K562 (cell line): ENCODE data around the gene RNF25. TPM values are rescaled to one million over a fixed set of nuclear protein-coding genes. Genes with fewer than 3 reads are reported as not detected.

ENCODE experiments used
- CC2D1A ChIP-seq: fragments of 450-650 bp; IDR thresholded peaks from 2 replicates; pipeline ENCODE4 v1.6.1; 2017; ENCODE audit warnings: mild to moderate bottlenecking
- CTCF ChIP-seq, 3 experiments: IDR thresholded peaks in 2 of 3; conservative IDR thresholded peaks in 1 of 3; 2 replicates each; pipeline ENCODE4 v1.5.1; 2011 to 2012; ENCODE audit warnings: low read length in 3 of 3, mild to moderate bottlenecking in 3 of 3, control low read depth in 2 of 3, improper control_type of control experiment in 1 of 3, inconsistent platforms in 1 of 3, low read depth in 1 of 3, mixed read lengths in 1 of 3, moderate library complexity in 1 of 3; ENCODE audit not compliant: insufficient read depth in 2 of 3
- DEAF1 ChIP-seq: fragments of 450-650 bp; formaldehyde crosslinking; IDR thresholded peaks from 2 replicates; pipeline ENCODE4 v1.4.0; 2020; ENCODE audit warnings: mild to moderate bottlenecking, moderate library complexity
- E2F8 ChIP-seq: fragments of 450-650 bp; IDR thresholded peaks from 2 replicates; pipeline ENCODE4 v1.7.1; 2018; ENCODE audit warnings: mild to moderate bottlenecking, low read depth; ENCODE audit not compliant: partially characterized antibody
- FOXA3 ChIP-seq, 2 experiments: fragments of 450-650 bp in 1 of 2; sonication (generic) in 1 of 2; formaldehyde crosslinking; IDR thresholded peaks in 1 of 2; conservative IDR thresholded peaks in 1 of 2; 2 replicates each; pipeline versions ENCODE4 v1.4.0 to v1.8.0; 2020 to 2022; ENCODE audit warnings: mild to moderate bottlenecking in 2 of 2, missing genetic modification reagents in 1 of 2
- GABPA ChIP-seq: fragments of 200-800 bp; sonication (Bioruptor generic); conservative IDR thresholded peaks from 2 replicates; pipeline ENCODE4 v1.6.1; 2016; ENCODE audit warnings: low read depth, missing genetic modification characterization, missing compliant biosample characterization
- HNRNPL ChIP-seq: fragments of 200-400 bp; formaldehyde crosslinking; IDR thresholded peaks from 2 replicates; pipeline ENCODE4 v1.6.1; 2017; ENCODE audit warnings: low read depth, mild to moderate bottlenecking, low read length
- KAT8 ChIP-seq: fragments of 450-650 bp; IDR thresholded peaks from 2 replicates; pipeline ENCODE4 v1.6.1; 2016; ENCODE audit warnings: low read depth, mild to moderate bottlenecking
- NCOR1 ChIP-seq: fragments of 450-650 bp; IDR thresholded peaks from 2 replicates; pipeline ENCODE4 v1.6.1; 2016; ENCODE audit warnings: mild to moderate bottlenecking, moderate library complexity
- PTBP1 ChIP-seq: fragments of 200-400 bp; formaldehyde crosslinking; IDR thresholded peaks from 2 replicates; pipeline ENCODE4 v1.6.1; 2017; ENCODE audit warnings: low read depth, low read length
- RBM39 ChIP-seq: fragments of 200-400 bp; formaldehyde crosslinking; optimal IDR thresholded peaks from 2 replicates; pipeline ENCODE3; 2018; ENCODE audit warnings: low read depth, low read length
- TFE3 ChIP-seq: fragments of 450-650 bp; formaldehyde crosslinking; IDR thresholded peaks from 2 replicates; pipeline ENCODE4 v1.4.0; 2020; ENCODE audit warnings: mild to moderate bottlenecking, mixed read lengths
- XRCC3 ChIP-seq: fragments of 450-650 bp; IDR thresholded peaks from 2 replicates; pipeline ENCODE4 v1.6.1; 2017; ENCODE audit warnings: mild to moderate bottlenecking, moderate library complexity
- ZNF224 ChIP-seq: sonication (generic); formaldehyde crosslinking; IDR thresholded peaks from 2 replicates; pipeline ENCODE4 v1.8.0; 2022; ENCODE audit warnings: mild to moderate bottlenecking, missing genetic modification reagents
- ZNF444 ChIP-seq: fragments of 250-450 bp; sonication (Bioruptor Pico); IDR thresholded peaks from 2 replicates; pipeline ENCODE4 v1.4.0; 2020; ENCODE audit warnings: mild to moderate bottlenecking, moderate library complexity
- polyA plus RNA-seq, 8 experiments: library from polyadenylated mRNA; depleted of rRNA in 4 of 8; stranded (reverse) in 5 of 8; unstranded in 3 of 8; fragments of >200 nt; fragmentation: Nextera tagmentation in 2 of 8; fragmentation: Illumina TruSeq in 1 of 8; extraction: Ambion mirVana in 2 of 8; extraction: Trizol in 1 of 8; gene quantifications; 2 replicates each; pipeline versions ENCODE4 v1.2.1 to v1.2.3, GENCODE V29; 2011 to 2014; ENCODE audit warnings: inconsistent platforms in 1 of 8, missing spikeins in 1 of 8
- total RNA-seq, 7 experiments: library from RNA; depleted of rRNA in 6 of 7; stranded (reverse); fragments of >200 nt in 6 of 7; fragmentation: Illumina TruSeq in 2 of 7; extraction: Trizol in 2 of 7; gene quantifications; 2 replicates each; pipeline versions ENCODE4 v1.2.1 to v1.2.3, GENCODE V29; 2011 to 2021; ENCODE audit warnings: low replicate concordance in 1 of 7

Gene RNF25
- total and polyA plus RNA-seq, 9 of the 15 experiments (the other 6 are each of a cell fraction or from before 2014, with no cell fraction given) = 2.3 to 49.8 (median 20.5) TPM

GRCh38 chr2:218648088-218648786, 23.6 kb downstream of the RNF25 start (continued):
- no peak for TF ChIP-seq NCOR1
- TF ChIP-seq ZNF444 (CRISPR knock-in tag) = no peak
- TF ChIP-seq ZNF224 (CRISPR knock-in tag) = no peak
- TF ChIP-seq TFE3 = no peak
- no peak for TF ChIP-seq RBM39
- TF ChIP-seq XRCC3 = no peak
- TF ChIP-seq E2F8 = no peak
- no peak for TF ChIP-seq KAT8
- TF ChIP-seq GABPA = no peak
- TF ChIP-seq HNRNPL = no peak
- peak; percentile 32; the same call in 1 of the 2 replicates for TF ChIP-seq DEAF1 (CRISPR knock-in tag)
- peak; percentile 62 to 82 (median 68) for TF ChIP-seq CTCF (IDR thresholded peaks at IDR 0.05 in 2 of 3, conservative IDR thresholded peaks at IDR 0.05 in 1 of 3; ENCODE audit: insufficient read depth in 2 of 3, low read depth in 1 of 3, low read length in 3 of 3)
- TF ChIP-seq FOXA3 (CRISPR knock-in tag; conservative IDR thresholded peaks at IDR 0.05 in 1 of 2, IDR thresholded peaks at IDR 0.05 in 1 of 2) = no peak
- no peak for TF ChIP-seq CC2D1A
- no peak for TF ChIP-seq PTBP1
